Stimulated activated CD4-positive, alpha-beta T cell treated with anti-CD3 and anti-CD28 coated beads, Interleukin-1b, Interleukin-23, amount 100 ng/mL, for 4 hours (primary cell): Measurements from ENCODE around the gene ATG12.
"Not testable (repeated sequence)": the region's sequence is repeated elsewhere in the genome, so short reads cannot be mapped to it uniquely, and the experiment has no call there.

ENCODE experiments used
- DNase-seq, 2 donors: peaks; one replicate each; pipeline ENCODE4 v3.0.0-alpha.2; 2020; ENCODE audit warnings: low read depth in 2 of 2

ATG12 gene

DNA sequence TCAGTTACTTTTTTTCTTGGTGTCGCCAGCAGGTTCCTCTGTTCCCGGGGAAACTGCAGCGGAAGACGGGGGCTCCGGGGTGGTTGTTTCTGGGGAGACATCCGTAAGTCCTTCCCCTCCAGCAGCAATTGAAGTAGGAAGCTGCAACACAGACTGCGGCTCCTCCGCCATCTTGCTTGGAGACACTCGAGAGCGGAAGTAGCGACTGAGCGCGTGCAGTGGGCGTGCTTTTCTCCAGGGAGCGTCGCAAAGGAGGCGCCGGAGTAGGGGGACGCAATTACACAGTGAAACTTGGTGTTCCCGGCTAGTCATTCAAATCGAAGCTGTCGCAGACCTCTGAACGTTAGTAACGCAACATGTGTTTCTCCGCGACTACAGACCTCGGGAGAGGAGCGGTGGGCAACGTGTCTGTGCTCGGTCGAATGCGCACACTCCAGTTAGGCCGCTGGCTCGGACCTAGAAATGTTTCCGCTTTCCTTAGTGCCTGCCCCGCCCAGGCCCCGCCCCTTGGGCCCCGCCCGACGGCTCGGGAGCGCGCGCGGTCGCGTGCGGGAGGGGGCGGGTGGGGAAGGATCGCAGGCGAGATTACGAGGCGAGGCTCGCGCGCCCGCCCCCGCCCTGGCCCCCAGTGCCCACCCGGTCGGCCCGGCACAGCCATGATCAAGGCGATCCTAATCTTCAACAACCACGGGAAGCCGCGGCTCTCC lies at the start of gene ATG12, which contains the start of gene AP3S1:
Gene ATG12, minus strand, starts transcription at position 184 of the 707 bp plus-strand sequence. Its CDS starts 13 bp downstream, at position 171.
Gene AP3S1, plus strand, starts transcription at position 554 of the 707 bp plus-strand sequence. Its CDS starts 103 bp downstream, at position 657.
- peak; percentile 83 to 88 for DNase-seq

DNA sequence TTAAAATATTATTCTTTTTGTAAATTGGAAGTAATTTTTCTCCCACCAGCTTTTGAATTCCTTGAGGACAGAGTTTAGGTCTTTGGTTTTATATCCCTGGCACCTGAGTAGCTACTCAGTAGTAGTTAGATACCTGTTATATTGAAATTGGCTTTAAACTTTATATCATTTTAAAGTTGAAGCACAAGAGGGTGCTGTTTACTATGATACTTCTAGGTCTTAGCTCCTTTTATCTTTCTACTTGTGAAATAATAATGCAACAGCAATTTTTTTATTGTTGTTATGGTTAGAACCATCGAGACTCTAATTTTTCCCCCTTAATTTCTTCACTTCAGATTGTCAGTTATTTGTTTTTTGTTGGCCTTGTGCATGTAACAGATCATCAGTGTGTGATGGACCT lies 46.7 kb upstream of the ATG12 start:
- DNase-seq = no peak

DNA sequence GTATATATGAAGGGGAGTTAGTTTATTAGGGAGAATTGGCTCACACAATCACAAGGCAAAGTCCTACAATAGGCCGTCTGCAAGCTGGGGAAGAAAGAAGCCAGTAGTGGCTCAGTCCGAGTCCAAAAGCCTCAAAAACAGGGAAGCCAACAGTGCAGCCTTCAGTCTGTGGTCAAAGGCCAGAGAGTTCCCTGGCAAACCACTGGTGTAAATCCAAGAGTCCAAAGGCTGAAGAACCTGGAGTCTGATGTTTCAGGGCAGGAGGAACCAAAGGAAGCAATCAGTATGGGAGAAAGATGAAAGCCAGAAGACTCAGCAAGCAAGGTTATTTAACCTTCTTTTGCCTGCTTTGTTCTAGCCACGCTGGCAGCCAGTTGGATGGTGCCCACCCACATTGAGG lies 43.8 kb upstream of the ATG12 start:
- DNase-seq = not testable (repeated sequence)

DNA sequence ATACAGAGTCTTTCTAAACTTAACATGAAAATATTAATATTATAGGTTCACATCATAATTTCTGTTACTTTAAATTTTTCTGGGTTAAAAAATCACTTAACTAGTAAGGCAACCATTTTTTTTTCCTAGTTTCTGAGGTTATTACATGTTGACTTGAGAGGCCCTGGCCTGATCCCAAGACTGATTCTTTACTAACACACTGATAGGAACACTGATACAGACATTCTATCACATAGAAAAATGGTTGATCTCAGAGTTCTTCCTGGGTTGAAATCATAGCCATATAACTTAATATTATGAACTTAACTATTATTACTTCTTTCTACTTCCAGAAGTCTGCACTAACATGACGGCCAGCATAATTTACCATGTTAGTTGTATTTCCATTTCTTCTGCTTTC lies 43.3 kb upstream of the ATG12 start:
- no peak for DNase-seq

DNA sequence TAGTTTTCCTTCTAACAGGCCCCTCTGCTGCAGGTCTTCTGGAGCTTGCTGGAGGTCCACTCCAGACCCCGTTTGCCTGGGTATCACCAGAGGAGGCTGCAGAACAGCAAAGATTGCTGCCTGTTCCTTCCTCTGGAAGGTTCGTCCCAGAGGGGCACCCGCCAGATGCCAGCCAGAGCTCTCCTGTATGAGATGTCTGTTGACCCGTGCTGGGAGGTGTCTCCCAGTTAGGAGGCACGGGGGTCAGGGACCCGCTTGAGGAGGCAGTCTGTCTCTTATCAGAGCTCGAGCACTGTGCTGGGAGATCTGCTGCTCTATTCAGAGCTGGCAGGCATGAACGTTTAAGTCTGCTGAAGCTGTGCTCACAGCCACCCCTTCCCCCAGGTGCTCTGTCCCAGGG lies 41.1 kb upstream of the ATG12 start:
- not testable (repeated sequence) for DNase-seq

DNA sequence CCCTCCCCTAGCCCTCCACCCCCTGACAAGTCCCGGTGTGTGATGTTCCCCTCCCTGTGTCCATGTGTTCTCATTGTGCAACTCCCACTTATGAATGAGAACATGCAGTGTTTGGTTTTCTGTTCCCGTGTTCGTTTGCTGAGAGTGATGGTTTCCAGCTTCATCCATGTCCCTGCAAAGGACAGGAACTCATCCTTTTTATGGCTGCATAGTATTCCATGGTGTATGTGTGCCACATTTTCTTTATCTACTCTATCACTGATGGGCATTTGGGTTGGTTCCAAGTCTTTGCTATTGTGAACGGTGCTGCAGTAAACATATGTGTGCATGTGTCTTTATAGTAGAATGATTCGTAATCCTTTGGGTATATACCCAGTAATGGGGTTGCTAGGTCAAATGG lies 36.0 kb upstream of the ATG12 start:
- DNase-seq = not testable (repeated sequence)

DNA sequence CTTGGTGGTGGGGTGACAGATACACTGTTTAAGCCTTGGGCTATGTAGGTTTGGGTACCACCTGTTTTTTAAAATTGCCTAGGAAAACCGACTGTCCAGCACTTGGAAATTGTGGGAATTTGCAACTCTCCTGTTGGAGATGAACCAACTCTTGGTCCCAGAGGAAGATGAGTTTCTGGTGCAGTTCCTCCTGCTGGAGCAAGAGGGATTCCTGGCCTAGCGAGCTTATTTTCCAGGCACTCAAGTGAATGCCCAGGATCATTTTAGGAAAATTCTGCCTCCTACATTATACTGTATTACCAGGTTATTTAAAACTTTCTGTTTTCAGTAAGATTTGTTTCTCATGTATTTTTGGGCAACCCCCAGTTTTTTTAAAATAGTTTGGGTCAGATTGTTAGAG lies 34.1 kb upstream of the ATG12 start:
- no peak for DNase-seq

DNA sequence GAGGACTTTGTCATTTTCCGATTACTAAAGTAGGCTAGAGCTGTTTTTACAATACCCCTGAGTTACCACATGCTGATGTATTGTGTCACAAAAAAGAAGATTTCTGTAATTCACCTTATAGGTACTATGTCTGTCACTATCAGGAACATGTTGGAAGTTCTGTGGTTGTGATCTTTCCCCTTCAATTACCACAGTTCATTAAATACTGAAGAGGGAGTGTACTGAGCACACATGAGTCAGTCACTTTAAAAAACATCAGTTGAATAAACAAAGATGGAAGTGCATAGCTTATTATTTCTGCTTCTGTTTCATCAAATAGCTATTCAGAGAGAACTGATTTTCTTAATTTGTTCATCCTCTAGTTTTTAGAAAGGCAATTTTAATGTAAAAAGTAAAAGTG lies 32.0 kb upstream of the ATG12 start:
- no peak for DNase-seq

DNA sequence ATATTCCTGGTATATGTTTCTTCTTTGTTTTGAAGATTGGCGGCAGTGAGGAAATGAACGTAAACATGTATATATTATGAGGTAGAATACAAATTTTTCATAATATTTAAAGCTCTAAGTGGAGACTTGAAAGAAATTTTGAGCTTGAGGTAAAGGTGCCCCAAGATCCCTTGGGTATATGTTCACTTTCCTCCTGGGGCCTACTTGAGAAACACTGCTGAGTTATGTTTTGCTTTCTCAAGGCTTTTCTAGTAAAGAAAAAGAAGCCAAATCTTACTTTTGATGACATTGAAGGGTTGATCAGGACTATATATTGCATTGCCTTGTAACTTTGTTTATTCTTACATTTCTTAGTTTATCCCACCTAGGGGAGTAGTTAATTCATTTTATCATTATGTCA lies 31.1 kb upstream of the ATG12 start:
- DNase-seq = no peak

DNA sequence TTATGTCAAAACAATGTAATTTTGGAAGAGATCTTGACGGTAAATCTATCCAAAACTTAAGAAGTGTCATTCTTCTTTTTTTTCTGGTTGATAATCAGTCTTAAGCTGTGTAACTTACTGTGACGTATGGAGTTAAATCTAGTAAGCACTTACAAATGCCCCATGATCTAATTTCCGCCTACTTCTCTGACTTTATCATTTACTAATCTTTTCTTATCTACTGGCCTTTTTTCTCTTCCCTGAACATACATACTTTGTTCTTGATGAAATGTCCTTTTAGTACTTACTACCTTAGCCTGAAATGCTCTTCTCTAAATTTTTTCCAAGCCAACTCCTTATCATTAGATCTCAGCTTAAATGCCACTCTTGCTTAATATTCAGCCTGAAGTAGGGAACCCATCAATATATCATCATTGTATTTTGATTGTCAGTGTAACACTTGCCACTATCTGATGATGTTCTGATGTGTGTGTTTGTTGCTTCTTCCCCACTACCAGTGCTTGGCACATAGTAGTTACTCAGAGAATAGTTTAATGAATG lies 28.0 kb upstream of the ATG12 start:
- DNase-seq = no peak

DNA sequence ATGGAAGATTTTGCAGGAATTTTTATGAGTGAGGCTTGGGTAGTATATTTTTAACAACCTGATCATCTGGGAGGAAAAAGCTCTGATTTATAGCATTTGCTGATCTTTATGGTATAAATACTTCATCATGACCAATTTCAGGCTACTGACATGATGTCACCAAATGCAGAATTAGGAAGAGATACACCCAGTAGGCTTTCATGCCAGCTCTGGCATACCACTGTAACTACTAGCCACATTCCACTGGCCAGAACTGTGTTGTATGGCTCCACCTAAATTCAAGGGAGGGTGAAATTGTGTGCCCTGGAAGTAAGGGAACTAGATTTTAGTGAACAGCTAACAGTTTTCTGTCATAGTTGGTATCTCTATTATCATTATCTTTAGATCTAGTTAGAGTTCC lies 18.0 kb upstream of the ATG12 start:
- DNase-seq = no peak

DNA sequence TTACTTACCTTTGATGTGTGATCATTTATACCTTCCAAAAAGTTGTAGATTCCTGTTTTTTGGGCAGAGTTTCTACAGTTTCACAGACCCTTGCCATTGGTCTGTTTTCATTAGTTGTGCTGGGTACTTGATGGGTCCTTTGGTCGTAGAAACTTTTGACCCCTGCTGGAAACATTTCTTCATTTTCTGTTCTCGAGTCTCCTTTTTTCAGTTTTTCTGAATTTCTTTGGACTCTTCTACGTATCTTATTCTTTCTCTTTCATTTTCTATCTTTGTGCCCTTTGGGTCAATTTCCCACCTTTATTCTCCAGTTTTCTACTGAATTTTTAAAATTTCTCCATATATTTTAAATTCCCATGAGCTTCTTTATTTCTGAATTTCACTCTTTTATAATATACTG lies 17.0 kb upstream of the ATG12 start:
- DNase-seq = no peak

DNA sequence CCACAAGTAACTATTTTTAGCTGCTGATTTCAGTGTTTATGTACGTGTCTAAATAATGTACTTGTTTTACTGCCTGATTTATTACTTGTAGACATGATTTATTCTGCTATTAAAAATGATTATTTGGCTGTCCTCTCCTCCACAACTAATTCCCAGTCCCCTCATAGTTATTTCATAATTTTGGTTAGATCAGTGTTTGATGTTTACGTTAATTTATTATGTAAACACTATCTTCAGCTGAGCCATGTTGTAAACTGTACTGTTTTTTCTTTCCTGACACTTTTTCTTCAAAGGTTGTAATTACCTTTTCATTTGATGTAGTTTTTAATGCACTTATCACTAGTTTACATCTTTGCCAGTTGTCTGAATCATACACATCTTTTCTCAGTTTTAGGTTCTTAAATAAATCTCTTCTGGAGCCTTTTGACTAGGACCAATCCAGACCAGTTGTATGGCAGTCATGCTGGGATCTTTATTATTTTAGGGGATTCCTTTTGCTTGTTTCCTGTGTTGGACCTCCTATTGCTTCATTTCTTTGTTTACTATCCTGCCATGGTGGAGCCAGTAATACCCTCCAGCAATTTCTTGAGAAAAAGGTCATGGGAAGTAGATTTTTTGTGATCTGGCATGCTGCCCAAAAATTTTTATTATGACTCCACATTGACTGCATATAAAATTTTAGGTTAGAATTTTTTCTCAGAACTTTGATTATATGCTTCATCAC lies 16.4 kb upstream of the ATG12 start:
- no peak for DNase-seq

DNA sequence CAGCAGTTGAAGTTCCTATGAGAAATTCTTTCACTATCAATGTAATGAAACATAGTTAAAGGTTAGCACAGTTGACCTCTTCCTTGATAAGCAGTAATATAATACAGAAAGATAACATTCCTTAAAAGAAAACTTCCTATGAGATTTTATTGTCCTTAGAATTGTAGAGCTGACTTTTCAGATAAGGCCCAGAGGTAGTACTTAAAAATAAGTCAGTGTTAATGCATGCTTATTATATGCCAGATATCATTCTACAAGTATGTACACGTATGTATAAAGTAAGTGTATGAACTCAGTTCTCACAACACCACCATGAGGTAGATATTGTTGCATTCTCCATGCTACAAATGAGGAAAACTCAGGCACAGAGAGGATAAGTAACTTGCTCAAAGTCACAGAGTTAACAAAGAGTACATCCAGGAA lies 15.7 kb upstream of the ATG12 start:
- no peak for DNase-seq

DNA sequence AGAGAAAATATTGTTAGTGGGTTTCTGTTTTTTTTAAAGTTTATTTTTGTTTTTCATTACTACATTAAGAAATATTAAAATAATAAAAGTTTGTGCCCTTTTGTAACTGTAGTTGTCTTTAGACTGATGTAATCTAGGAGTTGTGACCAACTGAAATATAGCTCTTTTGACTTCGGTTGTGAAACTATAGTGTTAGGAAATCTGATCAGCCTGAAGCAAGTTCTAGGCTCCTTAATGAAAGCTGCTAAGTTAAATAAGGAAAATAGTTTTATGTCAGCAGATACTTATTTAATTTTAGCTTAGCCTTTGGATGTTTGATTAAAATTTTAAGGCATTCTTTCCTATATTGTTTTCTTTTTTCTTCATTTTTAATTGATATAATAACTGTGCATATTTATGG lies 14.6 kb upstream of the ATG12 start:
- DNase-seq = no peak

DNA sequence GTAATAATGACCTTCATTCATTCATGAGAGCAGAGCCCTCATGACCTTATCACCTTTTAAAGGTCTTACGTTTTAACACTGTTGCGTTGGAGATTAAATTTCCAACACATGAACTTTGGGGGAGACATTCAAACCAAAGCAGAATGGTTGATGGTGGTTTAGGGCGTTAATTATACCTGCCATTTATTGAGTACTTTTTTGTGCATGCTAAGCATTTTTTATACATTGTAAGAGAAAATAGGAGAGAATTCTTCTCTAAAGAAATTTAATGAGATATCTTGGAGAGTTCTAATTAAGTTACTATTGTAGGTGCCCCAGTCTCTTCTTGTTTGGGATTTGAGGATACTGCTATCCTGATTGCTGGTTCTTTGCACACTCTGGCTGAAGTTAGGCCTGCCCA lies 12.8 kb upstream of the ATG12 start:
- no peak for DNase-seq

DNA sequence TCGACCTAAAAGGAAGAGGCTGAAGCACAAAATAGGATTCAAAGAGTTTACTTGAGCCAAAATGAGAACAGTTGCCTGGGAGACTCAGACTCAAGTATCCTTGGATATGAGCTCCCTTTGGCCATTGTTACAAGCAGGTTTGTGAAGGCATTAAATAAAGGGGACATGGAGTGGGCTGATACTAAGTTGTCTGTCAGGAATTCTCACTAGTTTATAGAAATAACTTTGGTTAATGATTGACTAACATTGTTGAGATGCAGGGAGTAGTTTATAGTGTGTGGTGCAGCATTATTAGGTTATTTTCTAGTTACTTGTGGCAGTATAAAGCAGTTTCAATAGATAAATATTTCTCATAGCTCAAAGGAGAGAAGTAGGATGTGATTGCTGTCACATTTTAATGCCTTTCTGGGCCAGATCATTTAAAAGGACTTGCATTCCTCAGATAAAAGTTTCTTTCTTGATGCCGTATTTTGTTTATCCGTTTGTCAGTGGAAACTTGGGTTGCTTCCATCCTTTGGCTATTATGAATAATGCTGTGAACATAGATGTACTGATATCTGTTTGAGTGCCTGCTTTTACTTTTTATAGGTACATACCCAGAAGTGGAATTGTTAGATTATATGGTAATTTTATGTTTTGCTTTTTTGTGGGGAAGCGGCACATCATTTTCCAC lies 9.5 kb upstream of the ATG12 start:
- DNase-seq = no peak

DNA sequence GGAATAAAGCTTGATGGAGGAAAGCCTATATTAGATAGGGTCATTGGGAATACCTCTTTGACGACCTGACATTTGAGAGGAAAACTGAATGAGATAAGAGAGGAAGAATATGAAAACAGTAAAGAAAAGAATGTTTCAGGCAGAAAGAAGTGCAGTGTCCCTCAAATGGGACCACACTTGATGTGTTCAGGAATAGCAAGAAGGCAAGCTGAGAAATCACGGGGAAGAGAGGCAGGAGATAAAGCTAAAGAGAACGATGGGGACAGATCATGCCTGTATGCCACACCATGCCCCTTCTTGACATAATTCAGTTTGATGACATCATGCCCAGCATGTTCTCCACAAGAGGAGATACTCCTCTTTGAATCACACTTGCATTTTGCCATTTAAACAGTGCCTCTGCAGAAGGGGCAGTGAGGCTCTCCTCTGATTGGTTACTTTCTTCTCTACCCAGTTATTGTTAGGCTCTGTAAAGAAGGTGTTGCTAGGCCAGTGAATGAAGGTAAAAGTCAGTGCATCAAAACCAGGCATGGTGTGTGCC lies 8.0 kb upstream of the ATG12 start:
- DNase-seq = no peak

DNA sequence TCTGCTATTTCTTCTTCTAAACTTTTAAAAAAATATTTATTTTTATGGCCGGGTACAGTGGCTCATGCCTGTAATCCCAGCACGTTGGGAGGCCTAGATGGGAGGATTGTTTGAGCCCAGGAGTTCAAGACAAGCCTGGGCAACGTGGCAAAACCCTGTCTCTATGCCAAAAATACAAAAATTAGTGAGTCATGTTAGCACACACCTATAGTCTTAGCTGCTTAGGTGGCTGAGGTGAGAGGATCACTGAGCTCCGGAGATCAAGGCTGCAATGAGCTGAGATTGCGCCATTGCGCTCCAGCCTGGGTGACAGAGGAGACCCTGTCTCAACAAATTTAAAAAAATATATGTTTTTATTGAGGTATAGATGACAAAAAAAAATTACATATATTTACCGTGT lies 5.9 kb upstream of the ATG12 start:
- DNase-seq = no peak

DNA sequence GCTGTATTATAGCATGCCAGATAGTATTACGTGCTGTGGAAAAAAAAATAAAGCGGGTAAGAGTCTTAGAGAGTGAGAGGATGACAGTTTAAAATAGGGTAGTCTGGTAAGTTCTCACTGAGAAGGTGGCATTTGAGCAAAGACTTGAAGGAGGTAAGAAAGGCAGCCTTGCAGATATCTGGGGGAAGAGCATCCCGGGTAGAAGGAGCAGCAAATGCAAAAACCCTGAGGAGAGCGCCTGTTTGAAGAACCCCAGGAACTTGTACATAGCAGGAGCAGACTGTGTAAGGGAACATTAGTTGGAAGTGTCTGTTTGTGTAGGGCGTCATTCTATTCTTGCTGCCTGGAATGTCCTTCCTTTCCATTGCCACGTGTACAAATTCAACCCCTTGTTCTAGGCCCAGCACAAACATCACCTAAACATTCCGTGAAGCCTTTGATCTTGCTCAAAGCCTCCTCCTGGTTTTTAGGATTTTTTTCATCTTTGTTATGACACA lies 3.0 kb upstream of the ATG12 start:
- DNase-seq = no peak

DNA sequence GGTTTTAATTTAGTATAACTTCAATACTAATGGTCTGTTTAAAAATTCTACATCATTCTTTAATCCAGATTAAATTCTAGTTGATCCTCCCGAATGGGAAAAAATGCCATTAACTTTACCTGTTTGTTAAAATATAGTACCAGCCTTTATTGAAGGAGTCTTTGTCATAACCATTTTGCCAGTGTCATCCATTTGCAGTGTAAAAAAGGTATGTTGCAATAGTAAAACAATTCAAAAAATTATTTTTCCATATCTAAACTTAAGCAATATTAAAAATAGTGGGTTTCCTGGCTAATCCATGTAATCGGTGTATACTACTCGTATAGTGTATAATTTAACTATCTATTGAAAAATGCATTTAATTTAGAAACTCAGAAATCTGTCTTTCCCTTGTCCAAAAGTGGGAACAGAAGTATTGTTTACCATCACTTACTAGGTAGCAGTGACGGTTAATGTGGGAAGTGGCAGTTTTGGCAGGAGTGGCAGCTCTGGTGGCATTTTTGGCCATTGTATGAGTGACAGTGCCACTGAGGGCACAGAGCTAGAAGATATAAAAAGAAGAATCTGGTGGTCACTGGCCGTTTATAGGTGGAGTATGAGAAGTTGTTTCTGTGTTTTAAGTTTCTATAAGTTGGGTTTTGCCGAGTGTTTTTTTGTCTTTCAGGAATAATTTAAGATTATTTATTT lies 2.2 kb upstream of the ATG12 start:
- DNase-seq = no peak
